Measurements from ENCODE around the gene TDRD9.

The TDRD9 gene

GRCh38 chr14:103980623-103981238, 52.5 kb downstream of the TDRD9 start:
- DNase-seq, result peak; percentile 4

- no peak for DNase-seq
Measured at GRCh38 chr14:103984196-103984595, 55.9 kb downstream of the TDRD9 start.

- no peak for DNase-seq
Measured at GRCh38 chr14:103989034-103989433, 60.8 kb downstream of the TDRD9 start.

GRCh38 chr14:103989964-103990363, 61.7 kb downstream of the TDRD9 start:
- DNase-seq, result no peak

GRCh38 chr14:103994535-103995184, 66.4 kb downstream of the TDRD9 start:
- no peak for DNase-seq

- no peak for DNase-seq
Measured at GRCh38 chr14:103995876-103996275, 67.6 kb downstream of the TDRD9 start.

- DNase-seq, result no peak
Measured at GRCh38 chr14:103997391-103997790, 69.1 kb downstream of the TDRD9 start.

GRCh38 chr14:103998027-103998426, 69.8 kb downstream of the TDRD9 start:
- DNase-seq, result no peak

GRCh38 chr14:103999795-104000440, 71.7 kb downstream of the TDRD9 start:
- DNase-seq, result no peak

GRCh38 chr14:104001003-104001402, 72.7 kb downstream of the TDRD9 start:
- DNase-seq, result no peak

GRCh38 chr14:104003616-104004015, 75.4 kb downstream of the TDRD9 start:
- no peak for DNase-seq

- no peak for DNase-seq
Measured at GRCh38 chr14:104004849-104005248, 76.6 kb downstream of the TDRD9 start.

- DNase-seq, result no peak
Measured at GRCh38 chr14:104005489-104005888, 77.2 kb downstream of the TDRD9 start.

- no peak for DNase-seq
Measured at GRCh38 chr14:104007121-104007520, 78.9 kb downstream of the TDRD9 start.

- no peak for DNase-seq
Measured at GRCh38 chr14:104009297-104009696, 81.0 kb downstream of the TDRD9 start.

- no peak for DNase-seq
Measured at GRCh38 chr14:104011824-104012517, 83.7 kb downstream of the TDRD9 start.

- no peak for DNase-seq
Measured at GRCh38 chr14:104014764-104015163, 86.5 kb downstream of the TDRD9 start.

GRCh38 chr14:104016873-104017650, 88.8 kb downstream of the TDRD9 start:
- DNase-seq, result no peak

- DNase-seq, result no peak
Measured at GRCh38 chr14:104019029-104019428, 90.8 kb downstream of the TDRD9 start.

GRCh38 chr14:104019806-104020205, 91.5 kb downstream of the TDRD9 start:
- DNase-seq, result no peak

GRCh38 chr14:104020471-104020870, 92.2 kb downstream of the TDRD9 start:
- no peak for DNase-seq

- DNase-seq, result no peak
Measured at GRCh38 chr14:104023325-104024055, 95.2 kb downstream of the TDRD9 start.
